Measurements from ENCODE around the gene CXCL10.

CXCL10 gene

GRCh38 chr4:76023389-76023788 is at the start of gene CXCL10:
CXCL10 (minus strand) TSS chr4:76023497; CDS start chr4:76023431, 66 bp downstream.
- TF ChIP-seq CTCF (conservative IDR thresholded peaks at IDR 0.05) (no peak), ZFX (IDR thresholded peaks at IDR 0.05) (no peak)
- H3K27ac ChIP-seq, result no peak within 1 kb of the TSS

GRCh38 chr4:76072760-76073159 is 49.5 kb upstream of the CXCL10 start:
- H3K27ac ChIP-seq, result no peak overlapping the region

GRCh38 chr4:76067652-76068286 is 44.5 kb upstream of the CXCL10 start:
- H3K27ac ChIP-seq, result no peak overlapping the region
- TF ChIP-seq ZFX (IDR thresholded peaks at IDR 0.05), result no peak
- peak; percentile 89 for TF ChIP-seq CTCF (conservative IDR thresholded peaks at IDR 0.05)

More at GRCh38 chr4:76072760-76073159, 49.5 kb upstream of the CXCL10 start:
- TF ChIP-seq CTCF (conservative IDR thresholded peaks at IDR 0.05), result no peak
- no peak for TF ChIP-seq ZFX (IDR thresholded peaks at IDR 0.05)

GRCh38 chr4:76066546-76066945 is 43.2 kb upstream of the CXCL10 start:
- H3K27ac ChIP-seq, result no peak overlapping the region

GRCh38 chr4:76061982-76062381 is 38.7 kb upstream of the CXCL10 start:
- no peak for TF ChIP-seq CTCF (conservative IDR thresholded peaks at IDR 0.05)
- TF ChIP-seq ZFX (IDR thresholded peaks at IDR 0.05), result no peak
- H3K27ac ChIP-seq, result no peak overlapping the region

More at GRCh38 chr4:76066546-76066945, 43.2 kb upstream of the CXCL10 start:
- TF ChIP-seq CTCF (conservative IDR thresholded peaks at IDR 0.05) (no peak), ZFX (IDR thresholded peaks at IDR 0.05) (no peak)

- TF ChIP-seq ZFX (IDR thresholded peaks at IDR 0.05) (no peak), CTCF (conservative IDR thresholded peaks at IDR 0.05) (no peak)
- H3K27ac ChIP-seq, result no peak overlapping the region
Measured at GRCh38 chr4:76061421-76061820, 38.1 kb upstream of the CXCL10 start.

GRCh38 chr4:76060506-76060905 is 37.2 kb upstream of the CXCL10 start:
- H3K27ac ChIP-seq, result no peak overlapping the region
- TF ChIP-seq ZFX (IDR thresholded peaks at IDR 0.05), result no peak

- no peak overlapping the region for H3K27ac ChIP-seq
- TF ChIP-seq ZFX (IDR thresholded peaks at IDR 0.05) (no peak), CTCF (conservative IDR thresholded peaks at IDR 0.05) (no peak)
Measured at GRCh38 chr4:76059750-76060149, 36.5 kb upstream of the CXCL10 start.

All from C4-2B (cell line).